GM18861 (cell line): ENCODE results near the gene CD300LB.
"Not testable (repeated sequence)": the region's sequence is repeated elsewhere in the genome, so short reads cannot be mapped to it uniquely, and the experiment has no call there.

Experiments used
- ATAC-seq: cut with Tn5 transposase; IDR thresholded peaks from one replicate; pipeline ENCODE4 v1.9.1; 2021; ENCODE audit not compliant: unreplicated experiment

Gene CD300LB

GRCh38 chr17:74531231-74531761 is at the start of gene CD300LB:
Gene CD300LB, minus strand, starts transcription at chr17:74531475. Its CDS starts 125 bp downstream, at chr17:74531350.
- no peak for ATAC-seq

- no peak for ATAC-seq
Observed at GRCh38 chr17:74579900-74580299, 48.6 kb upstream of the CD300LB start.

GRCh38 chr17:74578979-74579378 is 47.7 kb upstream of the CD300LB start:
- ATAC-seq = no peak

- no peak for ATAC-seq
Observed at GRCh38 chr17:74574489-74575142, 43.3 kb upstream of the CD300LB start.

GRCh38 chr17:74573635-74574034 is 42.4 kb upstream of the CD300LB start:
- ATAC-seq = not testable (repeated sequence)

GRCh38 chr17:74573169-74573568 is 41.9 kb upstream of the CD300LB start:
- no peak for ATAC-seq

GRCh38 chr17:74571621-74572270 is 40.5 kb upstream of the CD300LB start:
- no peak for ATAC-seq

- no peak for ATAC-seq
Observed at GRCh38 chr17:74569020-74570003, 38.0 kb upstream of the CD300LB start.

- ATAC-seq = no peak
Observed at GRCh38 chr17:74568106-74568873, 37.0 kb upstream of the CD300LB start.

- ATAC-seq = no peak
Observed at GRCh38 chr17:74567397-74567796, 36.1 kb upstream of the CD300LB start, which contains the start of gene CD300H. Gene CD300H, minus strand, starts transcription at chr17:74567509.

- no peak for ATAC-seq
Observed at GRCh38 chr17:74566132-74566753, 35.0 kb upstream of the CD300LB start.

GRCh38 chr17:74565126-74565525 is 33.9 kb upstream of the CD300LB start:
- no peak for ATAC-seq

GRCh38 chr17:74563358-74563757 is 32.1 kb upstream of the CD300LB start:
- ATAC-seq = no peak

GRCh38 chr17:74561586-74561985 is 30.3 kb upstream of the CD300LB start:
- no peak for ATAC-seq

GRCh38 chr17:74558882-74559519 is 27.7 kb upstream of the CD300LB start:
- no peak for ATAC-seq

GRCh38 chr17:74558402-74558801 is 27.1 kb upstream of the CD300LB start:
- ATAC-seq = not testable (repeated sequence)

- no peak for ATAC-seq
Observed at GRCh38 chr17:74555427-74555940, 24.2 kb upstream of the CD300LB start.

GRCh38 chr17:74554909-74555308 is 23.6 kb upstream of the CD300LB start:
- no peak for ATAC-seq

GRCh38 chr17:74552037-74552436 is 20.8 kb upstream of the CD300LB start:
- ATAC-seq = no peak
